Activated CD4-positive, alpha-beta memory T cell treated with anti-CD3 and anti-CD28 coated beads, Interleukin-2, amount 10 ng/mL, durations not matched to agents 7 days and 5 days (primary cell): ENCODE data around the gene RBBP8NL. TPM values are rescaled to one million over a fixed set of nuclear protein-coding genes. Genes with fewer than 3 reads are reported as not detected.
A peak's percentile ranks its signal among the peaks of the same experiment; 100 is the strongest.

Experiments used
- CTCF ChIA-PET: fragments of 350-600 bp; sonication (Branson Sonifier 250); formaldehyde crosslinking; loops from one replicate; lab custom pipeline; 2021; ENCODE audit warnings: antibody characterized with exemption, inconsistent platforms; lab: Charles Lee
- POLR2A ChIA-PET: fragments of 350-600 bp; sonication (Branson Sonifier 250); formaldehyde crosslinking; loops from one replicate; lab custom pipeline; 2021; ENCODE audit warnings: antibody characterized with exemption; lab: Charles Lee
- DNase-seq: peaks from one replicate; pipeline ENCODE4 v3.0.0-alpha.2; 2020
- H3K27ac Mint-ChIP-seq: one replicate; pipeline ENCODE4 v1.8.0; 2021; ENCODE audit warnings: mild to moderate bottlenecking, mixed read lengths
- H3K27me3 Mint-ChIP-seq: one replicate; pipeline ENCODE4 v1.8.0; 2021; ENCODE audit warnings: mixed read lengths
- H3K36me3 Mint-ChIP-seq: one replicate; pipeline ENCODE4 v1.8.0; 2021; ENCODE audit warnings: low read depth, mixed read lengths
- H3K4me1 Mint-ChIP-seq: one replicate; pipeline ENCODE4 v1.8.0; 2021; ENCODE audit warnings: mixed read lengths
- H3K4me3 Mint-ChIP-seq: one replicate; pipeline ENCODE4 v1.8.0; 2021; ENCODE audit warnings: mild to moderate bottlenecking, mixed read lengths
- H3K9me3 Mint-ChIP-seq: one replicate; pipeline ENCODE4 v1.8.0; 2021; ENCODE audit warnings: mixed read lengths
- total RNA-seq, 2 experiments: library from RNA; stranded (reverse); gene quantifications; one replicate each; pipeline ENCODE4 v1.2.3, GENCODE V29; 2021

RBBP8NL gene
- total RNA-seq, 2 experiments from 2014 or later, result not detected

DNA sequence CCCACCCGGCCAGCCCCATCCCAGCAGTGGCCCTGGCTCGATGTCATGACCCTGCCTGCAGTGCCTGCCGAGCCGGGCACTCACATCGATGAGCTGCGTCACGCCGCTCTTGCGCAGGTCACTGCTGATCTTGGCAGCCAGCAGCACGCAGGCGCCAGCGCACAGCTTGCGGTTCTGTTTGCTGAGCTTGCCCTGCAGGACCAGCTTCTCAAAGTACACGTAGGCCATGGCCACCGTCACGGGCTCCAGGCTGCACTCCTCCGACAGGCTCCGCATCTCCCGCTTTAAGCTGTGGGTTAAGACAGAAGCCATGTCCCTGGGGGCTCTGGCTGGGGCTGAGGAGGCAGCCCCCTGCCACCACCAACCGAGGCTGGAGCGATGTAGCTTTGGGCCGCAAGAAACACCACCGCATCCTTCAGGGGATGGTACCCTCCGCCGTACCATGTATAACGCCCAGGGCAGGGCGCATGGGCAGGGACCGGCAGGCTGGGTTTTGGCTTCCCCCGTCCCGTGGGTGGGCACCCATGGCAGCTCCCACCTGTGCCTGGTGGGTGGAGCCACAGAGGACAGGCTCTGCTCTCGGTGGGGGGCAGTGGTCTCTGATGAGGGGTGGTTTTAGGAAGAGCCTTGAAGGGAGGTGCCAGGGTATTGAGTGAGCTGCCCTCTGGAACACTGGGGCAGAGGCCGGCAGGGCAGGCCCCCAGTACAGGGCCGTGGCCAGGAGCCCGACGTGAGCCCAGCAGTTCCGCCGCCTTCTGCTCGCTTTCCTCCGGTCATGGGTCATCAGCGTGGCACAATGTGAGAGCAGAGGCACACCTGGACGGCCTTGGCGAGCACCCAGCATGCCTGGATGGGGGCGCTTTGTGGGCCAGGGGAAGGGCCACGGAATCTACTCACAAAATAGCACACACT is 35.9 kb downstream of the RBBP8NL start:
- no peaks in the 10 kb centered on the region for H3K27me3 Mint-ChIP-seq
- H3K4me3 Mint-ChIP-seq, result no peak overlapping the region
- ChIA-PET POLR2A (no interaction called here), CTCF (interaction anchor here (1.1 kb wide), 1 partner anchor 9 kb away, joined by 3 read pairs; no protein-coding TSS in a partner anchor)
- H3K9me3 Mint-ChIP-seq, result no peaks in the 10 kb centered on the region
- H3K36me3 Mint-ChIP-seq, result peaks cover 44% of the 10 kb centered on the region
- DNase-seq, result no peak
- no peak overlapping the region for H3K27ac Mint-ChIP-seq
- peaks cover 24% of the 10 kb centered on the region for H3K4me1 Mint-ChIP-seq

- Mint-ChIP-seq H3K36me3 (peaks cover 48% of the 10 kb centered on the region), H3K4me1 (peaks cover 32% of the 10 kb centered on the region), H3K9me3 (no peaks in the 10 kb centered on the region), H3K4me3 (no peak overlapping the region), H3K27ac (no peak overlapping the region), H3K27me3 (no peaks in the 10 kb centered on the region)
- POLR2A ChIA-PET, result no interaction called here
- DNase-seq, result no peak
- CTCF ChIA-PET, result interaction anchor here (1.1 kb wide), 1 partner anchor 8 kb away, joined by 3 read pairs; no protein-coding TSS in a partner anchor
Measured at GRCh38 chr20:62390317-62391164, 36.8 kb downstream of the RBBP8NL start.

- H3K4me1 Mint-ChIP-seq, result peaks cover 39% of the 10 kb centered on the region
- H3K4me3 Mint-ChIP-seq, result no peak overlapping the region
- no peaks in the 10 kb centered on the region for H3K27me3 Mint-ChIP-seq
- ChIA-PET POLR2A (interaction anchor here (0.9 to 1.6 kb wide), 2 partner anchors 10 to 18 kb away, joined by 3 to 5 read pairs; no protein-coding TSS in a partner anchor), CTCF (no interaction called here)
- no peaks in the 10 kb centered on the region for H3K9me3 Mint-ChIP-seq
- DNase-seq, result no peak
- H3K36me3 Mint-ChIP-seq, result peaks cover 48% of the 10 kb centered on the region
- no peak overlapping the region for H3K27ac Mint-ChIP-seq
Measured at GRCh38 chr20:62389601-62390087, 37.7 kb downstream of the RBBP8NL start.

GRCh38 chr20:62388839-62389600 is 38.3 kb downstream of the RBBP8NL start:
- Mint-ChIP-seq H3K36me3 (peaks cover 50% of the 10 kb centered on the region), H3K27me3 (no peaks in the 10 kb centered on the region), H3K9me3 (no peaks in the 10 kb centered on the region), H3K27ac (peak overlapping the region; percentile 61), H3K4me3 (peak overlapping the region; percentile 93), H3K4me1 (peaks cover 44% of the 10 kb centered on the region)
- POLR2A ChIA-PET, result interaction anchor here (0.9 to 1.6 kb wide), 2 partner anchors 11 to 19 kb away, joined by 3 to 5 read pairs; no protein-coding TSS in a partner anchor
- CTCF ChIA-PET, result no interaction called here
- DNase-seq, result no peak

DNA sequence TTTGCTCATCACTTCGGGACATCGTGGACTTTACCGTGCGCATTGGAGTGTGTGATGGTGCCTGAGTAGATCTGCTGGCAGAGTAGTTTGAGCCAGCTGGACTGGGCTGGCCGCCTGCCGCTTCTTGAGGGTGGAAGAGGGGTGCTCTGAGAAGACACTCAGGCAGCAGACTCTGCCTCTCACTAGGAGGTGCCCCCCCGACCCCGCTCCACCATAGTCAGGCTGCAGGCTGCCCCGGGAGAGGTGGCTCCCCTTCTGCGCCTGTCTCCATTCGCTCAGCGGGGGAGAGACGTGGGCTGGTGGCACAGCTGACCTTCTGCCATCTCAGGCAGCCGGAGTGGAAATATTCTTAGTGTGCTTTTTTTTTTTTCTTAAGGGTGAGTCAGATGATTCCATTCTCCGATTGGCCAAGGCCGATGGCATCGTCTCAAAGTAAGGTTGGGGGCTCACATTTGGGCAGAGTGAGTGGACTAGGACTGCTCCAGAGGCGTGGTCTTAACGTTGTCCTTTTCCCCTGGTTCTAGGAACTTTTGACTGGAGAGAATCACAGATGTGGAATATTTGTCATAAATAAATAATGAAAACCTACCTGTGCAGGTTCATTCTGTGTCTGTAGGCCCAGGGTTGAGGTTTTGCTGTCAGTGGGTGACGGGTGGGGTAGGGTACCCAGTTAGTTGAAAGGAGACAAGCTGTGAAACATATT is 39.3 kb downstream of the RBBP8NL start:
- H3K4me3 Mint-ChIP-seq, result peak overlapping the region; percentile 93
- ChIA-PET POLR2A (interaction anchor here (0.7 to 1.6 kb wide), 5 partner anchors 12 to 322 kb away, joined by 3 to 5 read pairs (median 3); partner anchors contain the start of gene TAF4), CTCF (no interaction called here)
- H3K4me1 Mint-ChIP-seq, result peaks cover 48% of the 10 kb centered on the region
- H3K27me3 Mint-ChIP-seq, result no peaks in the 10 kb centered on the region
- H3K36me3 Mint-ChIP-seq, result peaks cover 50% of the 10 kb centered on the region
- DNase-seq, result no peak
- no peaks in the 10 kb centered on the region for H3K9me3 Mint-ChIP-seq
- H3K27ac Mint-ChIP-seq, result peak overlapping the region; percentile 88

GRCh38 chr20:62387219-62387913 is 40.0 kb downstream of the RBBP8NL start:
- peak overlapping the region; percentile 88 for H3K27ac Mint-ChIP-seq
- H3K4me1 Mint-ChIP-seq, result peaks cover 53% of the 10 kb centered on the region
- no peaks in the 10 kb centered on the region for H3K9me3 Mint-ChIP-seq
- ChIA-PET CTCF (interaction anchor here (0.5 to 1.2 kb wide), 4 partner anchors 22 to 229 kb away, joined by 3 to 5 read pairs (median 4); no protein-coding TSS in a partner anchor), POLR2A (interaction anchor here (0.7 to 2.2 kb wide), 11 partner anchors 13 to 409 kb away, joined by 3 to 13 read pairs (median 3); partner anchors contain the start of genes ADRM1, MRGBP and TAF4)
- H3K27me3 Mint-ChIP-seq, result no peaks in the 10 kb centered on the region
- peaks cover 50% of the 10 kb centered on the region for H3K36me3 Mint-ChIP-seq
- peak overlapping the region; percentile 93 for H3K4me3 Mint-ChIP-seq
- no peak for DNase-seq

GRCh38 chr20:62386383-62387218 is 40.7 kb downstream of the RBBP8NL start, which contains the start of gene RPS21:
Gene RPS21 (plus strand): TSS chr20:62387103. CDS start chr20:62387339, 236 bp downstream.
- POLR2A ChIA-PET, result interaction anchor here (0.6 to 2.2 kb wide), 14 partner anchors 14 to 540 kb away, joined by 3 to 13 read pairs (median 3); partner anchors contain the start of genes ADRM1, CABLES2, MRGBP and TAF4
- peaks cover 4% of the 10 kb centered on the region for H3K9me3 Mint-ChIP-seq
- peak within 1 kb of the TSS; percentile 88 for H3K27ac Mint-ChIP-seq
- peak within 1 kb of the TSS; percentile 93 for H3K4me3 Mint-ChIP-seq
- H3K27me3 Mint-ChIP-seq, result no peaks in the 10 kb centered on the region
- CTCF ChIA-PET, result interaction anchor here (0.5 to 1.6 kb wide), 5 partner anchors 23 to 230 kb away, joined by 3 to 7 read pairs (median 4); partner anchors contain the start of gene ADRM1
- peaks cover 56% of the 10 kb centered on the region for H3K36me3 Mint-ChIP-seq
- peaks cover 57% of the 10 kb centered on the region for H3K4me1 Mint-ChIP-seq
- DNase-seq, result peak; percentile 94

DNA sequence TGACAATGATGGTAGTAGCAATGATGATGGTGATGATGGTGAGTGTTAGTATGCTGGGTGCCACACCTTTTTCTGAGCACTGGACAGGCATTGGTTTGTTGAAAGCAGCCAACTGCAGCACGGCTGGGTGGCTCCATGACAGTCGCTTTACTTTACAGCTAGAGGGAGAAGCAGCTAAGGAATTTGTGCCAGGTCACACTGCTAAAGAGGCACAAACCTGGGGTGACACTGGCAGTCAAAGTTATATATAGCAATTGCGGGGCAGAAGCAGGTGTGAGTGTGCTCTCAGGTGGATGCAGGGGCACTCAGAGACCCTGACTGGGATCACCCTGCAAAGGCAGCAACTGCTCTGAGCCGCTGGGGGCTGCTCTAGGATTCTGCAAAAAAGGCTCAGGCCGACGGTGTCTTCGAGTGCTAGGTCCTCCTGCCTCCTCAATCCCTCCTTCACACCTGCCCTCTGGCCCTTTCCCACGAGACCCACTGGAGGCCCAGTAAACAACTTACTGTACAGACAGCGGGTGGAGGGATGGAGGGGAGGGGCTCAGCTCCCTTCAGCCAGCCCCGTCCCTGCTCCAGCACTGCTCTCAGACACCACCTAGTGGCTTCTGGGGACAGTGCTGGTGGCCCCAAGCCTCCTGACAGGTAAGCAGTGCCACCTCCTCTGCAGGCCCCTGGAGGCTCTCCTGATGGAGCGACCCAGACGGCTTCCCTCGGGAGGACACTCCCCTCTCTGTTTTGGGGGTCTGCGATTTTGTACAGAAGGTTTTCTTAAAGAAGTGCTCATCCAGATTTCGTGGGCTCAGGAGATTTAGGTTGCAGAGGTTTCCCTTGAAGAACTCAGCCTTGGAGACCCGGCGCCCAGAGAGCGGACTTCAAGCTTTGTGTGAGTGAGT is 44.8 kb downstream of the RBBP8NL start:
- CTCF ChIA-PET, result interaction anchor here (0.6 to 2.5 kb wide), 9 partner anchors 9 to 261 kb away, joined by 3 to 21 read pairs (median 5); partner anchors contain the start of genes LAMA5 and LSM14B
- peak; percentile 80 for DNase-seq
- H3K36me3 Mint-ChIP-seq, result peaks cover 23% of the 10 kb centered on the region
- POLR2A ChIA-PET, result interaction anchor here (1.1 to 1.2 kb wide), 2 partner anchors 81 to 264 kb away, joined by 3 to 5 read pairs; no protein-coding TSS in a partner anchor
- no peaks in the 10 kb centered on the region for H3K27me3 Mint-ChIP-seq
- no peak overlapping the region for H3K4me3 Mint-ChIP-seq
- peaks cover 4% of the 10 kb centered on the region for H3K9me3 Mint-ChIP-seq
- peaks cover 35% of the 10 kb centered on the region for H3K4me1 Mint-ChIP-seq
- no peak overlapping the region for H3K27ac Mint-ChIP-seq

GRCh38 chr20:62381842-62382241 is 45.5 kb downstream of the RBBP8NL start:
- H3K9me3 Mint-ChIP-seq, result peaks cover 4% of the 10 kb centered on the region
- H3K27ac Mint-ChIP-seq, result no peak overlapping the region
- H3K27me3 Mint-ChIP-seq, result no peaks in the 10 kb centered on the region
- peaks cover 19% of the 10 kb centered on the region for H3K36me3 Mint-ChIP-seq
- ChIA-PET POLR2A (no interaction called here), CTCF (interaction anchor here (0.9 to 2.5 kb wide), 4 partner anchors 14 to 260 kb away, joined by 3 to 21 read pairs (median 8); partner anchors contain the start of genes LAMA5 and LSM14B)
- H3K4me3 Mint-ChIP-seq, result no peak overlapping the region
- no peak for DNase-seq
- peaks cover 33% of the 10 kb centered on the region for H3K4me1 Mint-ChIP-seq
